Measurements from ENCODE around the gene KRT78. TPM values are rescaled to one million over a fixed set of nuclear protein-coding genes. Genes with fewer than 3 reads are reported as not detected.

KRT78 gene
- total and polyA plus RNA-seq, 2 donors (not counting 1 experiment from before 2014, with no cell fraction given) = not detected

DNA sequence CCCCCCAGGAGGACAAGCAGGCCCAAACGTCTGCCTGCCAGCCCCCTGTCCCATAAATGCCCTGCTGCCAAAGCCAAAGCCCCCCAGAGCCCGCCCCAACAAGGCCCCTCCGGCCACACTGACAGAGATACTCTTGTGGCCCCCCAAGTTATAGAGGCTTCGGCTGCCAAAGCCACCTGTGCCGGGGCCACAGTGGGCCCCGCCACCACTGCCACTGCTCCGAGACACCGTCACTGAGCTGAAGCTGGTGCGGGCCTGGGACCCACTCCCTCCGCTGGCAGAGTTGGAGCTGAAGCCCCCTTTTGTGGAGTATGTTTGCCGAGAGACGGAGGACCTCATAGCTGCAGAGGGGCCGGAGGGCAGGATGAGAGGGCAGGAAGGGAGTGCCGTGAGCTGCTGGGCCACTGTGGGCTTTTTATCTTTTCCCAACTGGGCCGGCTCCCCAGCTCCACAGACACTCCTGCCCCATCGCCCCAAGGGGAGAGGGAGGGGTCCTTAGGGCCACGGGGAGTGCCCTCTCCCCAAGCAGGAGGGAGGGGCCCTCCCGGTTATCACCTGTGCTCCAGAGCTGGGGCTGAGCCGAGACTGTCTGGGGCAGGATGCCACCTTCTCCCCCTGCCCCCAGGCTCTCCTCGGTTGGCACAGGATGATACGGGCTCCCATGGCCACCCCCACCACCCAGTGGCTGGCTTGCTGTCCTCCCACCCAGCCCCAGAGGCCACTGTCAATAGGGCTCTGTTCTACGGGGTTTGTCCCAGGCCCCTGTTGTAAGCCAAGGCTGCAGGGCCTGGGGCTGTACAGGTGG is 14.7 kb downstream of the KRT78 start, which contains the start of gene KRT79:
KRT79 (minus strand) TSS at position 390 of the 805 bp plus-strand sequence; CDS start at position 339, 51 bp downstream.
- ChIA-PET CTCF (no interaction called here), POLR2A (no interaction called here)
- WGBS (ENCODE audit: insufficient coverage) = 86% methylated on average over 16 of the region's 22 CpGs
- Mint-ChIP-seq H3K27ac (no peak within 1 kb of the TSS), H3K27me3 (peaks cover 38% of the 10 kb centered on the region), H3K9me3 (ENCODE audit: insufficient read depth) (no peaks in the 10 kb centered on the region), H3K4me3 (no peak within 1 kb of the TSS), H3K4me1 (no peaks in the 10 kb centered on the region)
- no peak within 1 kb of the TSS for H3K27ac ChIP-seq (ENCODE audit: low read length in 2 of 2)
- H3K4me2 ChIP-seq (replicated peaks; ENCODE audit: low read depth, low read length, poor library complexity, severe bottlenecking) = no peak within 1 kb of the TSS
- no peaks in the 10 kb centered on the region for H3K79me2 ChIP-seq (ENCODE audit: control insufficient read depth, insufficient read depth, low read length)
- DNase-seq (no peak), ATAC-seq (ENCODE audit: low read depth) (no peak)
- no peaks in the 10 kb centered on the region for H3K4me1 ChIP-seq (ENCODE audit: control insufficient read depth in 2 of 2, insufficient read depth in 2 of 2, low read length in 2 of 2)
- no peaks in the 10 kb centered on the region for H4K20me1 ChIP-seq (ENCODE audit: control insufficient read depth, insufficient read depth, low read length, poor library complexity, severe bottlenecking)
- no peak for TF ChIP-seq EZH2 (IDR thresholded peaks at IDR 0.05; ENCODE audit: borderline replicate concordance, insufficient read depth, low read depth, low read length, poor library complexity, severe bottlenecking)
- TF ChIP-seq, protein P1, sequence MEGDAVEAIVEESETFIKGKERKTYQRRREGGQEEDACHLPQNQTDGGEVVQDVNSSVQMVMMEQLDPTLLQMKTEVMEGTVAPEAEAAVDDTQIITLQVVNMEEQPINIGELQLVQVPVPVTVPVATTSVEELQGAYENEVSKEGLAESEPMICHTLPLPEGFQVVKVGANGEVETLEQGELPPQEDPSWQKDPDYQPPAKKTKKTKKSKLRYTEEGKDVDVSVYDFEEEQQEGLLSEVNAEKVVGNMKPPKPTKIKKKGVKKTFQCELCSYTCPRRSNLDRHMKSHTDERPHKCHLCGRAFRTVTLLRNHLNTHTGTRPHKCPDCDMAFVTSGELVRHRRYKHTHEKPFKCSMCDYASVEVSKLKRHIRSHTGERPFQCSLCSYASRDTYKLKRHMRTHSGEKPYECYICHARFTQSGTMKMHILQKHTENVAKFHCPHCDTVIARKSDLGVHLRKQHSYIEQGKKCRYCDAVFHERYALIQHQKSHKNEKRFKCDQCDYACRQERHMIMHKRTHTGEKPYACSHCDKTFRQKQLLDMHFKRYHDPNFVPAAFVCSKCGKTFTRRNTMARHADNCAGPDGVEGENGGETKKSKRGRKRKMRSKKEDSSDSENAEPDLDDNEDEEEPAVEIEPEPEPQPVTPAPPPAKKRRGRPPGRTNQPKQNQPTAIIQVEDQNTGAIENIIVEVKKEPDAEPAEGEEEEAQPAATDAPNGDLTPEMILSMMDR (IDR thresholded peaks at IDR 0.05) = no peak
- intact Hi-C loops (cut with micrococcal nuclease) = no loop called here
- peaks cover 0 to 4% (median 0%) of the 10 kb centered on the region in 4 experiments for H3K27me3 ChIP-seq (replicated peaks in 1 of 4; ENCODE audit: control extremely low read depth in 1 of 4, control insufficient read depth in 3 of 4, insufficient read depth in 4 of 4, low read length in 3 of 4)
- H3K36me3 ChIP-seq (replicated peaks in 1 of 2; ENCODE audit: control extremely low read depth in 1 of 2, control insufficient read depth in 1 of 2, extremely low read depth in 1 of 2, insufficient read depth in 2 of 2, low read length in 1 of 2) = no peaks in the 10 kb centered on the region
- H3K9me3 ChIP-seq (ENCODE audit: control extremely low read depth in 1 of 3, control insufficient read depth in 2 of 3, insufficient read depth in 1 of 3, low read length in 2 of 3) = no peaks in the 10 kb centered on the region
- H2AFZ ChIP-seq (ENCODE audit: insufficient read depth, low read depth, low read length, poor library complexity, severe bottlenecking) = no peak within 1 kb of the TSS
- no peak within 1 kb of the TSS for H3K4me3 ChIP-seq (ENCODE audit: control extremely low read depth in 1 of 5, extremely low read depth in 1 of 5, insufficient read depth in 1 of 5, low read depth in 2 of 5, low read length in 4 of 5)
- no peak within 1 kb of the TSS for H3K9ac ChIP-seq (ENCODE audit: low read length)
